ENCODE measurements around the gene AKT1.

The AKT1 gene

DNA sequence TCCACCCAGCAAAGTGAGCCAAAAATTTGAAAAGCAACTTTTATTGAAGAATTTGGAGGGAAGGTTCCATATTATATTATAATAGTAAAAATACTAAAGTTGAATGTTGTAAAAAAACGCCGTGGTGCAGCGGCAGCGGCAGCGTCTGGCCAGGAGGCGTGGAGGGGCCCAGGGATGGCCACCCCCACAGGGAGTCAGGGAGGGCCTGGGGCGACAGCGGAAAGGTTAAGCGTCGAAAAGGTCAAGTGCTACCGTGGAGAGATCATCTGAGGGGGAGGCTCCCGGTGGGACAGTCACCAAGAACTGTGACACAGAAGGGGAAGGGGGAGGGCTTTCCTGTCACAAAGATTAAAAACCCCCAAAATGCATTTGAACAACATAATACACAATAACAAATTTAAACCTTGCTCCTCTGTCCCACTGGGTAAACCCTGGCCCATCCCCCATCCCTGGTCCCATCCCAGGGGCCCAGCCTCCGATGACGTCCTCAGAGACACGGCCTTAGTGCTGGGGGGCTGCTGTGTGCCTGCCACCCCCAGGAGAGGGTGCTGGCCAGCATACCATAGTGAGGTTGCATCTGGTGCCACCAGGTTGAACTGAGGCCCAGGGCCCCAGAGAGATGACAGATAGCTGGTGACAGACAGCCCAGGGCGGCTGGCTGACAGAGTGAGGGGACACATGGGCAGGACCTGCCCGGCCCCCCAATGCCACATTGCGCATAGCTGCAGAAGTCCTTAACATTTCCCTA lies 26.1 kb downstream of the AKT1 start:
- Mint-ChIP-seq H3K4me3 (no peak overlapping the region), H3K27ac (peak overlapping the region; percentile 72), H3K36me3 (ENCODE audit: low read depth) (peaks cover 58% of the 10 kb centered on the region), H3K9me3 (no peaks in the 10 kb centered on the region), H3K27me3 (no peaks in the 10 kb centered on the region), H3K4me1 (ENCODE audit: low read depth) (peaks cover 19% of the 10 kb centered on the region)
- no peak for DNase-seq

DNA sequence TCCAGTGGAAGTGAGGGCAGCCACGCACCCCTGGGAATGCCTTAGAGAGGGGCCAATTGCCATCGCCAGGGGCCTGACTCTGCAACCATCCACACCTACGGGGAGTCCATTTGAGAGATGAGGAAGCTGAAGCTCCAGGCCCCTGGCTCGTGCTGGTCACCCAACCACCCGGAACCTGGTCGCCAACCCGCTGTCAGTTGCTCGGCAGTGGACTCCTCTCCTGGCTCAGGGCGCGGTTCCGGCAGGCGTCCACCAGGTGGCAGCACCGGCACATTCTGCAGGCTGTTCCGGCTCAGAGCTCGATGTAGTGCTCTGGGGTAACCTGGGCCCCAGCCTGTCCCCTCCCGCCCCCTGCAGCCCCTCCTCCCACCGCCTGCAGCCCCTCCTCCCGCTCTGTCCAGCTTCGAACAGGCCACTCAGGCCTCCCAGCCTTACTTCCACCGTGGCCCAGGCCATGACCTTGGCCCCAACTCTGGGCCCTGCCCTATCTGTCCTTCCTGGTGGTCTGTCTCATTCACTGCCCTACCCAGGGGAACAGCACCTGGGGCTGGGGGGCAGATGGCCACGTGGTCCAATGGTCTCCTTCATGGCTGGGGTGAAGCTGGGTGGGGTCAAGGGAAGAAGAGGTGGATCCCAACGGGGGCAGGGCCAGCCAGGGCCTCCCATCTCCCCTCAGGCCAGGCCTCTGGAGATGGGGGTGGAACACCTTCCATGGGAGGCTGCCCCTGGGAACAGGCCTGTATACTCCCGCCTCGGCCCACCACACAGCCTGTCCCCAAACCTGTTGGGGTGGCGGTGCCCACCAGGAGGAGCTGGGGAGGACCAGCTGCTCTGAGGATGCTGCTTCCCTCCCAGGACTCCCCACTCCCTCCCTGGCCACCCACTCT lies 26.9 kb downstream of the AKT1 start:
- H3K36me3 Mint-ChIP-seq (ENCODE audit: low read depth) = peaks cover 54% of the 10 kb centered on the region
- no peak overlapping the region for H3K4me3 Mint-ChIP-seq
- H3K27me3 Mint-ChIP-seq = no peaks in the 10 kb centered on the region
- H3K4me1 Mint-ChIP-seq (ENCODE audit: low read depth) = peaks cover 19% of the 10 kb centered on the region
- peak overlapping the region; percentile 44 for H3K27ac Mint-ChIP-seq
- peak; percentile 96 for DNase-seq
- H3K9me3 Mint-ChIP-seq = no peaks in the 10 kb centered on the region

DNA sequence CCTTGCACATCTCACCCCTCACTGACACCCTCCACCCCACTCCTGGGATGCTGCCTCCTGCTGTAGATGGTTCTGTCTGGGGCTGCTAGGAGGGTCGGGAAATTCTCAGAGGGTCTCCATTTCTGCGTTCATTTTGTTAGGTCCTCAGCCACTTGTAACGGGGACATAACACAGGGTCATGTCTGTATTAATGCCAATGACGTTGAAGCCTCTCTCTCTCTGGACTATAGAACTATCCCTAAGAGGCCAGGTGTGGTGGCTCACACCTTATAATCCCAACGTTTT lies 28.0 kb downstream of the AKT1 start:
- peaks cover 48% of the 10 kb centered on the region for H3K36me3 Mint-ChIP-seq (ENCODE audit: low read depth)
- H3K27ac Mint-ChIP-seq = no peak overlapping the region
- no peaks in the 10 kb centered on the region for H3K9me3 Mint-ChIP-seq
- peaks cover 19% of the 10 kb centered on the region for H3K4me1 Mint-ChIP-seq (ENCODE audit: low read depth)
- no peak for DNase-seq
- no peak overlapping the region for H3K4me3 Mint-ChIP-seq
- no peaks in the 10 kb centered on the region for H3K27me3 Mint-ChIP-seq

DNA sequence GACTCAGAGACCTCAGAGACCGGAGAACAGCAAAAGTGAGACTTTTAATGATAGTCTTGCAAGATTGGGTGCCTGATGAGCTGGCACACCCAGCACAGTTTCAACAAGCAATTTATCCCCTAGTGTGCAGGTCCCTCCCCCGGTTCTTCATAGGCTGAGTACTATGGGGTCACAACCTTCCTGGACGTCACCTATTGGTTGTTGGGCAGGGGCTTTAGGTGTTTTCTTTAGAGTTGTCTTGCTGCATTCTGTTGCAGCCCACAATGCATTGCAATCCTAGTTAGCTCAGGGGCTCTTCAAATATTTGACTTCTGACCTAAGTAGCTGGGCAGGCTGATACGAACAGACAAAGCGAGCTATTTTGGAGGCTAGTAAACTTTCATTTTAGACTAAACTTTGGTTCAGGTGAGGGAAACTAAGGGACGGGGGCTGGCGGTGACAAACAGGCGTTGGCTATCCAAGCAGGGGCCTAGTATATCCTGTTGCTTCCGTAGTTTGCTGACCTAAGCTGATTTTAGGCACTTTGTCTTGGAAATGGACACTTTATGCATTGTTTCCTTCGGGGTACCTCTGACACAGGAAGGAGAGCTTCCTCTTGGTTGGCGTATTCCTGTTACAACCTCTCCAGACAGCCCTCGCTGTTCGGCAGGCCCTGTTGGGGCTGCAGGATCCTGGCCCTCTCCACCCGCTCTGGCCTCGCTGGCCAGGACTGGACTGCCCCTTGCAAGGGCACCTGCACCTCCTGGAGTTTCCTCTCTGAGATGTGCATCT lies 28.5 kb downstream of the AKT1 start:
- Mint-ChIP-seq H3K4me3 (no peak overlapping the region), H3K27me3 (no peaks in the 10 kb centered on the region)

GRCh38 chr14:104766256-104766862 lies 29.2 kb downstream of the AKT1 start:
- H3K27me3 Mint-ChIP-seq = no peaks in the 10 kb centered on the region
- no peaks in the 10 kb centered on the region for H3K9me3 Mint-ChIP-seq
- no peak for DNase-seq
- H3K27ac Mint-ChIP-seq = peak overlapping the region; percentile 32
- no peak overlapping the region for H3K4me3 Mint-ChIP-seq
- peaks cover 19% of the 10 kb centered on the region for H3K4me1 Mint-ChIP-seq (ENCODE audit: low read depth)
- peaks cover 47% of the 10 kb centered on the region for H3K36me3 Mint-ChIP-seq (ENCODE audit: low read depth)

More for the DNA sequence above, 28.5 kb downstream of the AKT1 start:
- peak overlapping the region; percentile 32 for H3K27ac Mint-ChIP-seq
- no peaks in the 10 kb centered on the region for H3K9me3 Mint-ChIP-seq
- no peak for DNase-seq
- peaks cover 47% of the 10 kb centered on the region for H3K36me3 Mint-ChIP-seq (ENCODE audit: low read depth)
- H3K4me1 Mint-ChIP-seq (ENCODE audit: low read depth) = peaks cover 19% of the 10 kb centered on the region

DNA sequence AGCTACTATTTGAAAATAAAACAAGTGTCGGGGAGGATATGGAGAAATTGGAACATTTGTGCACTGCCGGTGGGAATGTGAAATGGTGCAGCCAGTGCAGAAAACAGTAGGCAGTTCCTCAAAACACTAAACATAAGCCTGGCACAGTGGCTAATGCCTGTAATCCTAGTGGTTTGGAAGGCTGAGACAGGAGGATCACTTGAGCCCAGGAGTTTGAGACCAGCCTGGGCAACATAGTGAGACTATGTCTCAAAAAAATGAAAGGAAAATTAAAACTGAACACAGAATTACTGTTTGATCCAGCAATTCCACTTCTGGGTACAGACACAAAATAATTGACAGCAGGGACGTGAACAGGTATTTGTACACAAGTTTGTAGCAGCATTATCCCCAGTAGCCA lies 30.0 kb downstream of the AKT1 start:
- DNase-seq = no peak
- no peak overlapping the region for H3K4me3 Mint-ChIP-seq
- no peak overlapping the region for H3K27ac Mint-ChIP-seq
- no peaks in the 10 kb centered on the region for H3K9me3 Mint-ChIP-seq
- H3K36me3 Mint-ChIP-seq (ENCODE audit: low read depth) = peaks cover 47% of the 10 kb centered on the region
- H3K27me3 Mint-ChIP-seq = no peaks in the 10 kb centered on the region
- peaks cover 17% of the 10 kb centered on the region for H3K4me1 Mint-ChIP-seq (ENCODE audit: low read depth)

DNA sequence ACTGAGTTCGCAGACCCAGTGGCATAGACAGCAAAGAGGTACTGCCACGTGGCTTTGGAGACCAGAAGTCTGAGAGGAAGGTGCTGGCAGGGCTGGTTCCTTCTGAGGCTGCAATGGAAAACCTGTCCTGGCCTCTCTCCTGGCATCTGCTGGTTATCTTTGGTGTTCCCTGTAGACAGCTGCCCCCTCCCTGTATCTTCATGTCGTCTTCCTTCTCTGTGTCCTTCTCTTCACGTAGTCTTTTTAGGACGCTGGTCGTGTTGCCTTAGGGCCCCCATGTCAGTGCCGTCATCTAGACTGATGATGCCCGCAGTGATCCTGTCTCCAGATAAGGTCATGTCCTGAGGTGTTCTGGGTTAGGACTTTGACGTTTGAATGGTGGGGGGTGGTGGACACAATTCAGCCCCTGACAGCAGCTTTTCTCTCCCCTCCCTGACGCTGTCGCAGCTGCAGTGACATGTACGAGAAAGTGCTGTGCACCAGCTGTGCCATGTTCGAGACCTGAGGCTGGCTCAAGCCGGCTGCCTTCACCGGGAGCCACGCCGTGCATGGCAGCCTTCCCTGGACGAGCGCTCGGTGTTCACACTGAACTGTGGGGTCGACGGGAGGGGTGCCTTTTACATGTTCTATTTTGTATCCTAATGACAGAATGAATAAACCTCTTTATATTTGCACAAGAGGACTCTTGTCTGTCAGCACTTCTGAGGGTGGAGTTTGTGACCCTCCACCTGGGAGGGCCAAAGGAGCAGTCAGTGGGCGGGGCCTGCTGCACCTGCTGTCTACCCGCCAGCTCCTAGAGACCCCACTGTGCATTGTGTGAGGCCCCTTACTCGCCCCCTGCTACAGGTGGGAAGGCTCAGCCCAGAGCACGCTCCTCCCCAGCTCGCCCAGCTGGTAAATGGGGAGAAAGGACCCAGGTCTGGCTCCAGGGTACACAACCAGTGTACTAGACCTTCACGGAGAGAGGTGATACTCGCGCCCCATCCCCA lies 36.3 kb downstream of the AKT1 start:
- no peak overlapping the region for H3K4me3 Mint-ChIP-seq

GRCh38 chr14:104757681-104758392 lies 37.7 kb downstream of the AKT1 start:
- Mint-ChIP-seq H3K27ac (peak overlapping the region; percentile 34), H3K4me1 (ENCODE audit: low read depth) (peaks cover 37% of the 10 kb centered on the region), H3K27me3 (no peaks in the 10 kb centered on the region), H3K36me3 (ENCODE audit: low read depth) (peaks cover 91% of the 10 kb centered on the region), H3K4me3 (no peak overlapping the region), H3K9me3 (no peaks in the 10 kb centered on the region)
- no peak for DNase-seq

More for the DNA sequence above, 36.3 kb downstream of the AKT1 start:
- peaks cover 29% of the 10 kb centered on the region for H3K4me1 Mint-ChIP-seq (ENCODE audit: low read depth)
- H3K36me3 Mint-ChIP-seq (ENCODE audit: low read depth) = peaks cover 84% of the 10 kb centered on the region
- H3K27me3 Mint-ChIP-seq = no peaks in the 10 kb centered on the region
- DNase-seq = no peak
- H3K27ac Mint-ChIP-seq = no peak overlapping the region
- no peaks in the 10 kb centered on the region for H3K9me3 Mint-ChIP-seq

DNA sequence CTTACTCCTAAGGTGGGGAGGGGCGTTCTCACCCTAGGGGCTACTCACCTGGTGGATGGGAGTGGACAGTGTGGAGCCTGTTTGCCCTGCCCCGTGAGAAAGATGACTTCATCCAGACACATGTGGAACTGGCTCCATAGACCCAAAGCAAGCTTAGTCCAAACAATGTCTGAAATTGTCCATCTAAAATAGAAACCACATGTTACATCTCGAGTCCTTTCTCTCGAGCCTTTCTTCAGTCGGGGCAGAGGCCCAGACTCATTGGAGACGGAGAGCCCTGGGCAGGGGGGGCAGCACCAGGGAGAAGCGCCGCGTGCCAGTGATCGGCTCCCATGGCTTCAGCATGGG lies 38.3 kb downstream of the AKT1 start:
- H3K27me3 Mint-ChIP-seq = no peaks in the 10 kb centered on the region
- H3K4me1 Mint-ChIP-seq (ENCODE audit: low read depth) = peaks cover 37% of the 10 kb centered on the region
- no peak overlapping the region for H3K4me3 Mint-ChIP-seq
- H3K36me3 Mint-ChIP-seq (ENCODE audit: low read depth) = peaks cover 88% of the 10 kb centered on the region
- H3K27ac Mint-ChIP-seq = peak overlapping the region; percentile 63
- H3K9me3 Mint-ChIP-seq = no peaks in the 10 kb centered on the region
- no peak for DNase-seq

GRCh38 chr14:104756477-104757237 lies 38.9 kb downstream of the AKT1 start:
- peaks cover 37% of the 10 kb centered on the region for H3K4me1 Mint-ChIP-seq (ENCODE audit: low read depth)
- H3K4me3 Mint-ChIP-seq = peak overlapping the region; percentile 23
- no peak for DNase-seq
- H3K27me3 Mint-ChIP-seq = no peaks in the 10 kb centered on the region
- peak overlapping the region; percentile 79 for H3K27ac Mint-ChIP-seq
- H3K9me3 Mint-ChIP-seq = no peaks in the 10 kb centered on the region
- H3K36me3 Mint-ChIP-seq (ENCODE audit: low read depth) = peaks cover 82% of the 10 kb centered on the region

- Mint-ChIP-seq H3K4me1 (ENCODE audit: low read depth) (peaks cover 37% of the 10 kb centered on the region), H3K36me3 (ENCODE audit: low read depth) (peaks cover 72% of the 10 kb centered on the region), H3K27me3 (no peaks in the 10 kb centered on the region), H3K9me3 (no peaks in the 10 kb centered on the region), H3K27ac (peak overlapping the region; percentile 95), H3K4me3 (peak overlapping the region; percentile 97)
- no peak for DNase-seq
Observed at GRCh38 chr14:104755621-104756020, 39.9 kb downstream of the AKT1 start.

GRCh38 chr14:104754213-104754851 lies 41.2 kb downstream of the AKT1 start:
- Mint-ChIP-seq H3K27me3 (no peaks in the 10 kb centered on the region), H3K4me1 (ENCODE audit: low read depth) (peaks cover 37% of the 10 kb centered on the region), H3K36me3 (ENCODE audit: low read depth) (peaks cover 59% of the 10 kb centered on the region), H3K27ac (peak overlapping the region; percentile 95), H3K9me3 (no peaks in the 10 kb centered on the region), H3K4me3 (peak overlapping the region; percentile 97)
- DNase-seq = no peak

Data from activated T-cell treated with anti-CD3 and anti-CD28 coated beads, Interleukin-2, amount 50 U/mL, for 24 hours (primary cell).